ENCODE results near the gene PAPLN. TPM values are rescaled to one million over a fixed set of nuclear protein-coding genes. Genes with fewer than 3 reads are reported as not detected.

Gene PAPLN
- total RNA-seq (2022; extraction: Qiagen RNA extraction) = 5.4 to 6.5 TPM (median 6.1 TPM) in 5 replicates

GRCh38 chr14:73237219-73237785 is at the start of gene PAPLN:
Gene PAPLN, plus strand, starts transcription at chr14:73237506. Its CDS starts 2,273 bp downstream, at chr14:73239779.

Other genes with a start within 250 kb of the PAPLN start
- 8.5 to 11.6 TPM (median 10.0 TPM) in 5 replicates for gene ZFYVE1, start 210.4 kb upstream of the PAPLN start, total RNA-seq (2022; extraction: Qiagen RNA extraction)
- 46.9 to 59.1 TPM (median 54.6 TPM) in 5 replicates for gene RBM25, start 179.0 kb upstream of the PAPLN start, total RNA-seq (2022; extraction: Qiagen RNA extraction)
- 55.1 to 67.6 TPM (median 64.2 TPM) in 5 replicates for gene PSEN1, start 101.0 kb upstream of the PAPLN start, total RNA-seq (2022; extraction: Qiagen RNA extraction)
- 33.6 to 42.4 TPM (median 39.6 TPM) in 5 replicates for gene NUMB, start 221.0 kb downstream of the PAPLN start, total RNA-seq (2022; extraction: Qiagen RNA extraction)

Measured in A549 treated with Mapracorat at 1 μM for 4 hours (cell line).